CD4-positive, CD25-positive, alpha-beta regulatory T cell (primary cell): ENCODE measurements around the gene DNAJC4. TPM values are rescaled to one million over a fixed set of nuclear protein-coding genes. Genes with fewer than 3 reads are reported as not detected.
A peak's percentile ranks its signal among the peaks of the same experiment; 100 is the strongest.

ENCODE experiments used
- ATAC-seq, 2 donors: fragments of 150-1000 bp; cut with Tn5 transposase; one replicate each; pipeline ENCODE4 v1.10.0; 2021; ENCODE audit warnings: low read depth in 2 of 2, moderate number of reproducible peaks in 2 of 2, moderate library complexity in 1 of 2
- DNase-seq, 3 donors: peaks; one replicate each; pipeline versions ENCODE4 v3.0.0 to v3.0.0-alpha.2; 2012 to 2022; ENCODE audit warnings: mixed read lengths in 1 of 3
- H3K27ac ChIP-seq: one replicate; pipeline ENCODE4 v1.7.0; 2013; ENCODE audit warnings: mild to moderate bottlenecking, low read length; ENCODE audit not compliant: insufficient read depth, poor library complexity, severe bottlenecking
- H3K27me3 ChIP-seq: one replicate; pipeline ENCODE4 v1.7.0; 2013; ENCODE audit warnings: low read length; ENCODE audit not compliant: control insufficient read depth, insufficient read depth
- H3K36me3 ChIP-seq: one replicate; pipeline ENCODE4 v1.7.0; 2013; ENCODE audit warnings: mild to moderate bottlenecking, low read length, moderate library complexity; ENCODE audit not compliant: control insufficient read depth, insufficient read depth
- H3K4me1 ChIP-seq: 2 replicates; pipeline ENCODE4 v1.7.0; 2013; ENCODE audit warnings: mild to moderate bottlenecking, low read length; ENCODE audit not compliant: insufficient read depth, control insufficient read depth, poor library complexity, severe bottlenecking
- H3K4me3 ChIP-seq: one replicate; pipeline ENCODE4 v1.7.0; 2013; ENCODE audit warnings: low read depth, mild to moderate bottlenecking, low read length, moderate library complexity
- H3K9me3 ChIP-seq, 2 experiments: 1 replicate in 1 of 2; 2 replicates in 1 of 2; pipeline ENCODE4 v1.7.0; 2013; ENCODE audit warnings: low read length in 2 of 2, mild to moderate bottlenecking in 1 of 2, moderate library complexity in 1 of 2; ENCODE audit not compliant: control insufficient read depth in 2 of 2
- H3K27ac Mint-ChIP-seq, 3 donors: one replicate each; pipeline ENCODE4 v1.8.0; 2020 to 2022; ENCODE audit warnings: mild to moderate bottlenecking in 3 of 3, mixed read lengths in 3 of 3, moderate library complexity in 2 of 3
- H3K27me3 Mint-ChIP-seq: one replicate; pipeline ENCODE4 v1.8.0; 2022; ENCODE audit warnings: mild to moderate bottlenecking, mixed read lengths
- H3K36me3 Mint-ChIP-seq: one replicate; pipeline ENCODE4 v1.8.0; 2020; ENCODE audit warnings: mixed read lengths
- H3K4me1 Mint-ChIP-seq, 4 donors: one replicate each; pipeline ENCODE4 v1.8.0; 2020 to 2022; ENCODE audit warnings: mixed read lengths in 4 of 4, mild to moderate bottlenecking in 1 of 4
- H3K4me3 Mint-ChIP-seq, 4 donors: one replicate each; pipeline ENCODE4 v1.8.0; 2020 to 2022; ENCODE audit warnings: mild to moderate bottlenecking in 4 of 4, mixed read lengths in 4 of 4, moderate library complexity in 3 of 4
- H3K9me3 Mint-ChIP-seq, 7 donors: one replicate each; pipeline ENCODE4 v1.8.0; 2020 to 2022; ENCODE audit warnings: mixed read lengths in 7 of 7, mild to moderate bottlenecking in 3 of 7, moderate library complexity in 2 of 7
- polyA plus RNA-seq, 4 donors: library from polyadenylated mRNA; unstranded; fragments of 300-500 nt; fragmentation: Illumina TruSeq; gene quantifications; one replicate each; pipeline ENCODE4 v1.2.3, GENCODE V29; 2021
- total RNA-seq: library from RNA; stranded (reverse); gene quantifications from one replicate; pipeline ENCODE4 v1.2.3, GENCODE V29; 2022

The DNAJC4 gene
- total and polyA plus RNA-seq, 5 donors from 2014 or later, result 18.1 to 41.9 (median 22.0) TPM

GRCh38 chr11:64253481-64253880 lies 23.1 kb downstream of the DNAJC4 start:
- H3K27ac ChIP-seq, result no peak overlapping the region
- H3K27me3 Mint-ChIP-seq, result no peaks in the 10 kb centered on the region
- peak overlapping the region in 1 of 3 donors; percentile 3 for H3K27ac Mint-ChIP-seq
- DNase-seq (no peak), ATAC-seq (no peak)
- no peaks in the 10 kb centered on the region for H3K27me3 ChIP-seq
- peaks cover 0 to 27% (median 6%) of the 10 kb centered on the region in 4 donors for H3K4me1 Mint-ChIP-seq
- H3K4me1 ChIP-seq, result peaks cover 24% of the 10 kb centered on the region
- no peaks in the 10 kb centered on the region for H3K36me3 Mint-ChIP-seq
- no peak overlapping the region for H3K4me3 ChIP-seq
- H3K4me3 Mint-ChIP-seq, result peak overlapping the region in 3 of 4 donors; percentile 54 to 68 (median 65)
- no peaks in the 10 kb centered on the region for H3K9me3 Mint-ChIP-seq
- peaks cover 2% of the 10 kb centered on the region for H3K36me3 ChIP-seq
- no peaks in the 10 kb centered on the region for H3K9me3 ChIP-seq

- Histone ChIP-seq H3K27ac (no peak overlapping the region), H3K36me3 (peaks cover 4% of the 10 kb centered on the region), H3K4me3 (no peak overlapping the region), H3K4me1 (peaks cover 27% of the 10 kb centered on the region), H3K9me3 (no peaks in the 10 kb centered on the region), H3K27me3 (no peaks in the 10 kb centered on the region)
- no peak for ATAC-seq
- H3K4me1 Mint-ChIP-seq, result peaks cover 0 to 29% (median 7%) of the 10 kb centered on the region in 4 donors
- H3K27me3 Mint-ChIP-seq, result no peaks in the 10 kb centered on the region
- no peaks in the 10 kb centered on the region for H3K36me3 Mint-ChIP-seq
- no peaks in the 10 kb centered on the region for H3K9me3 Mint-ChIP-seq
- peak overlapping the region in 2 of 4 donors; percentile 65 to 80 for H3K4me3 Mint-ChIP-seq
- peak overlapping the region in 1 of 3 donors; percentile 77 for H3K27ac Mint-ChIP-seq
- DNase-seq, result no peak
Observed at GRCh38 chr11:64254326-64254725, 24.0 kb downstream of the DNAJC4 start.

GRCh38 chr11:64255135-64256128 lies 25.1 kb downstream of the DNAJC4 start:
- peaks cover 4% of the 10 kb centered on the region for H3K36me3 ChIP-seq
- Mint-ChIP-seq H3K9me3 (no peaks in the 10 kb centered on the region), H3K27me3 (no peaks in the 10 kb centered on the region), H3K27ac (no peak overlapping the region), H3K36me3 (no peaks in the 10 kb centered on the region), H3K4me3 (no peak overlapping the region), H3K4me1 (peaks cover 0 to 29% (median 11%) of the 10 kb centered on the region in 4 donors)
- H3K27me3 ChIP-seq, result no peaks in the 10 kb centered on the region
- H3K9me3 ChIP-seq, result no peaks in the 10 kb centered on the region
- ATAC-seq, result no peak
- H3K4me1 ChIP-seq, result peaks cover 26% of the 10 kb centered on the region
- no peak overlapping the region for H3K4me3 ChIP-seq
- no peak for DNase-seq
- no peak overlapping the region for H3K27ac ChIP-seq

- no peak overlapping the region for H3K4me3 ChIP-seq
- no peak for DNase-seq
- Mint-ChIP-seq H3K4me3 (no peak overlapping the region), H3K4me1 (peaks cover 0 to 22% (median 11%) of the 10 kb centered on the region in 4 donors), H3K36me3 (no peaks in the 10 kb centered on the region), H3K27me3 (no peaks in the 10 kb centered on the region), H3K9me3 (no peaks in the 10 kb centered on the region), H3K27ac (no peak overlapping the region)
- no peak for ATAC-seq
- H3K27ac ChIP-seq, result no peak overlapping the region
- H3K36me3 ChIP-seq, result peaks cover 4% of the 10 kb centered on the region
- H3K4me1 ChIP-seq, result peaks cover 18% of the 10 kb centered on the region
- no peaks in the 10 kb centered on the region for H3K27me3 ChIP-seq
- H3K9me3 ChIP-seq, result no peaks in the 10 kb centered on the region
Observed at GRCh38 chr11:64256300-64256699, 26.0 kb downstream of the DNAJC4 start.

- Mint-ChIP-seq H3K36me3 (no peaks in the 10 kb centered on the region), H3K27me3 (no peaks in the 10 kb centered on the region), H3K9me3 (no peaks in the 10 kb centered on the region), H3K4me3 (no peak overlapping the region), H3K4me1 (peaks cover 0 to 13% (median 8%) of the 10 kb centered on the region in 4 donors), H3K27ac (no peak overlapping the region)
- Histone ChIP-seq H3K36me3 (peaks cover 4% of the 10 kb centered on the region), H3K4me1 (peaks cover 5% of the 10 kb centered on the region), H3K9me3 (no peaks in the 10 kb centered on the region), H3K27me3 (no peaks in the 10 kb centered on the region), H3K4me3 (no peak overlapping the region), H3K27ac (no peak overlapping the region)
- DNase-seq (no peak), ATAC-seq (no peak)
Observed at GRCh38 chr11:64258356-64258755, 28.0 kb downstream of the DNAJC4 start.

- peaks cover 0 to 8% (median 6%) of the 10 kb centered on the region in 4 donors for H3K4me1 Mint-ChIP-seq
- Histone ChIP-seq H3K4me1 (peaks cover 5% of the 10 kb centered on the region), H3K4me3 (no peak overlapping the region), H3K27ac (no peak overlapping the region), H3K9me3 (no peaks in the 10 kb centered on the region), H3K36me3 (peaks cover 4% of the 10 kb centered on the region), H3K27me3 (no peaks in the 10 kb centered on the region)
- DNase-seq, result no peak
- H3K4me3 Mint-ChIP-seq, result peak overlapping the region in 1 of 4 donors; percentile 84
- no peaks in the 10 kb centered on the region for H3K9me3 Mint-ChIP-seq
- H3K27ac Mint-ChIP-seq, result peak overlapping the region in 1 of 3 donors; percentile 63
- H3K27me3 Mint-ChIP-seq, result no peaks in the 10 kb centered on the region
- ATAC-seq, result no peak
- H3K36me3 Mint-ChIP-seq, result no peaks in the 10 kb centered on the region
Observed at GRCh38 chr11:64258946-64259532, 28.7 kb downstream of the DNAJC4 start.

- peaks cover 0 to 9% (median 6%) of the 10 kb centered on the region in 4 donors for H3K4me1 Mint-ChIP-seq
- ATAC-seq, result peak in 1 of 2 donors; percentile 32
- no peaks in the 10 kb centered on the region for H3K27me3 Mint-ChIP-seq
- Histone ChIP-seq H3K4me3 (no peak overlapping the region), H3K4me1 (peaks cover 5% of the 10 kb centered on the region), H3K36me3 (peaks cover 4% of the 10 kb centered on the region), H3K27me3 (no peaks in the 10 kb centered on the region), H3K9me3 (no peaks in the 10 kb centered on the region), H3K27ac (no peak overlapping the region)
- no peak for DNase-seq
- peak overlapping the region in 1 of 3 donors; percentile 63 for H3K27ac Mint-ChIP-seq
- peak overlapping the region in 2 of 4 donors; percentile 82 to 84 for H3K4me3 Mint-ChIP-seq
- no peaks in the 10 kb centered on the region for H3K9me3 Mint-ChIP-seq
- H3K36me3 Mint-ChIP-seq, result no peaks in the 10 kb centered on the region
Observed at GRCh38 chr11:64259533-64260067, 29.3 kb downstream of the DNAJC4 start.
